ENCODE data around the gene CYP1B1. TPM values are rescaled to one million over a fixed set of nuclear protein-coding genes. Genes with fewer than 3 reads are reported as not detected.

The CYP1B1 gene
- total and polyA plus RNA-seq, 2 of the 13 experiments (the other 11 are each of a cell fraction or from before 2014, with no cell fraction given) = not detected

- peak; percentile 78 for TF ChIP-seq MYPOP (CRISPR knock-in tag; IDR thresholded peaks at IDR 0.05)
- no peak for TF ChIP-seq NONO (IDR thresholded peaks at IDR 0.05)
- no peak for TF ChIP-seq NONO (CRISPR knock-in tag; conservative IDR thresholded peaks at IDR 0.05)
- no peak for TF ChIP-seq MAF1 (CRISPR knock-in tag; IDR thresholded peaks at IDR 0.05; ENCODE audit: borderline replicate concordance)
- TF ChIP-seq, protein P1, sequence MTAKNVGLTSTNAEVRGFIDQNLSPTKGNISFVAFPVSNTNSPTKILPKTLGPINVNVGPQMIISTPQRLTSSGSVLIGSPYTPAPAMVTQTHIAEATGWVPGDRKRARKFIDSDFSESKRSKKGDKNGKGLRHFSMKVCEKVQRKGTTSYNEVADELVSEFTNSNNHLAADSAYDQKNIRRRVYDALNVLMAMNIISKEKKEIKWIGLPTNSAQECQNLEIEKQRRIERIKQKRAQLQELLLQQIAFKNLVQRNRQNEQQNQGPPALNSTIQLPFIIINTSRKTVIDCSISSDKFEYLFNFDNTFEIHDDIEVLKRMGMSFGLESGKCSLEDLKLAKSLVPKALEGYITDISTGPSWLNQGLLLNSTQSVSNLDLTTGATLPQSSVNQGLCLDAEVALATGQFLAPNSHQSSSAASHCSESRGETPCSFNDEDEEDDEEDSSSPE (CRISPR knock-in tag; IDR thresholded peaks at IDR 0.05) = peak; percentile 73; the same call in 1 of the 2 replicates
- no peak for TF ChIP-seq BHLHE40 (IDR thresholded peaks at IDR 0.05; ENCODE audit: low read length)
- no peak for TF ChIP-seq SNAI1 (CRISPR knock-in tag; IDR thresholded peaks at IDR 0.05; ENCODE audit: borderline replicate concordance)
- TF ChIP-seq, protein P2, sequence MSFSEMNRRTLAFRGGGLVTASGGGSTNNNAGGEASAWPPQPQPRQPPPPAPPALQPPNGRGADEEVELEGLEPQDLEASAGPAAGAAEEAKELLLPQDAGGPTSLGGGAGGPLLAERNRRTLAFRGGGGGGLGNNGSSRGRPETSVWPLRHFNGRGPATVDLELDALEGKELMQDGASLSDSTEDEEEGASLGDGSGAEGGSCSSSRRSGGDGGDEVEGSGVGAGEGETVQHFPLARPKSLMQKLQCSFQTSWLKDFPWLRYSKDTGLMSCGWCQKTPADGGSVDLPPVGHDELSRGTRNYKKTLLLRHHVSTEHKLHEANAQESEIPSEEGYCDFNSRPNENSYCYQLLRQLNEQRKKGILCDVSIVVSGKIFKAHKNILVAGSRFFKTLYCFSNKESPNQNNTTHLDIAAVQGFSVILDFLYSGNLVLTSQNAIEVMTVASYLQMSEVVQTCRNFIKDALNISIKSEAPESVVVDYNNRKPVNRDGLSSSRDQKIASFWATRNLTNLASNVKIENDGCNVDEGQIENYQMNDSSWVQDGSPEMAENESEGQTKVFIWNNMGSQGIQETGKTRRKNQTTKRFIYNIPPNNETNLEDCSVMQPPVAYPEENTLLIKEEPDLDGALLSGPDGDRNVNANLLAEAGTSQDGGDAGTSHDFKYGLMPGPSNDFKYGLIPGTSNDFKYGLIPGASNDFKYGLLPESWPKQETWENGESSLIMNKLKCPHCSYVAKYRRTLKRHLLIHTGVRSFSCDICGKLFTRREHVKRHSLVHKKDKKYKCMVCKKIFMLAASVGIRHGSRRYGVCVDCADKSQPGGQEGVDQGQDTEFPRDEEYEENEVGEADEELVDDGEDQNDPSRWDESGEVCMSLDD (CRISPR knock-in tag; IDR thresholded peaks at IDR 0.05; ENCODE audit: borderline replicate concordance) = 0 out of 2 replicates have a peak, but pooled peaks have one; percentile 65
- TF ChIP-seq EHMT2 (IDR thresholded peaks at IDR 0.05; ENCODE audit: borderline replicate concordance, low read depth, low read length) = no peak
- TF ChIP-seq MAFK (conservative IDR thresholded peaks at IDR 0.05 in 1 of 2, IDR thresholded peaks at IDR 0.05 in 1 of 2; ENCODE audit: low read length in 2 of 2) = no peak
- peak; percentile 58; the same call in 1 of the 2 replicates for TF ChIP-seq RNF2 (conservative IDR thresholded peaks at IDR 0.05; ENCODE audit: low read depth)
- no peak for TF ChIP-seq BRD4 (CRISPR knock-in tag; IDR thresholded peaks at IDR 0.05)
- TF ChIP-seq ZNF784 (CRISPR knock-in tag; IDR thresholded peaks at IDR 0.05; ENCODE audit: borderline replicate concordance) = 0 out of 2 replicates have a peak, but pooled peaks have one; percentile 34
- no peak for TF ChIP-seq ARID3A (IDR thresholded peaks at IDR 0.05; ENCODE audit: low read depth, low read length)
- no peak for TF ChIP-seq PITX1 (CRISPR knock-in tag; IDR thresholded peaks at IDR 0.05)
- no peak for TF ChIP-seq ZSCAN20 (CRISPR knock-in tag; IDR thresholded peaks at IDR 0.05; ENCODE audit: borderline replicate concordance)
- no peak for TF ChIP-seq PAX8 (CRISPR knock-in tag; IDR thresholded peaks at IDR 0.05; ENCODE audit: borderline replicate concordance)
- no peak for TF ChIP-seq SNRNP70 (IDR thresholded peaks at IDR 0.05; ENCODE audit: low read depth, low read length)
Measured at GRCh38 chr2:38076710-38077430, 919 bp upstream of the CYP1B1 start (continued).
